H54 (cell line): ENCODE measurements around the gene SEPTIN14.
"Not testable (repeated sequence)": the region's sequence is repeated elsewhere in the genome, so short reads cannot be mapped to it uniquely, and the experiment has no call there.

Experiments
- DNase-seq: peaks from one replicate; pipeline ENCODE4 v3.0.0; 2011; ENCODE audit warnings: low spot score, mixed read lengths; ENCODE audit not compliant: insufficient read length
- FAIRE-seq: peaks from 3 replicates; lab custom pipeline; 2011; peaks lifted over from hg19 to GRCh38; lab: Jason Lieb, UNC
- POLR2A ChIP-seq: IDR thresholded peaks from 2 replicates; pipeline ENCODE4 v1.6.1; 2011; ENCODE audit warnings: low read depth, mild to moderate bottlenecking, low read length

Gene SEPTIN14

DNA sequence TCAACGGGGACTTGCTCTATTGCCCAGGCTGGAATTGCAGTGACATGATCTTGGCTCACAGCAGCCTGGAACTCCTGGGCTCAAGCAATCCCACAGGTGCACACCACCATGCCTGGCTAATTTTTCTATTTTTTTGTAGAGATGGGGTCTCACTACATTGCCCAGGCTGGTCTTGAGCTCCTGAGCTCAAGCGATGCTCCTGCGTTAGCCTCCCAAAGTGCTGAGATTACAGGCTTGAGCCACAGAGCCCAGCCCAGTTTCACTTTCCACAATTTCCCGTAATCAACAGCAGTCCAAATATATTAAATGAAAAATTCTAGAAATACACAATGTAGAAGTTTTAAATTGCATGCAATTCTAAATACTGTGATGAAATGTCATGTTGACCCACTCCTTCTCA is 24.0 kb downstream of the SEPTIN14 start:
- FAIRE-seq, result no peak
- DNase-seq, result no peak
- TF ChIP-seq POLR2A, result no peak

DNA sequence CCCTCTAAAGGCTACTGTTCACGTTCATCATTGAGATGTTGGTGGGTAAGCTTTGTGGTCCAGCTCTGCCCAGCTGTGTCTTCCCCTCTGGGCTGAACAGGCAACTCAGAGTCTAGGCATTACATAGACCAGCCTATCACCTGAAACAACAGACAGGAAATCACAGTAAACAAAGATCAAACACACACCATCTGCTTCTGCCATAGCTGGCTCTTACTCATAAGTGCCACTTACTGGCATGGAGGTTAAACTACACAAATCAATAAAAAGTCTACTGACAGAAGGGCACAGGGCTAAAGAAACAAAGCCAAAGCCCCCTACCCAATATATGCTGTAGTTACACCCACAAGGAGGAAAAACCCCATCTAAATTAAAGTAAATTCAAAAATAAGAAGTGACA is 35.0 kb downstream of the SEPTIN14 start:
- DNase-seq, result no peak
- FAIRE-seq, result no peak
- TF ChIP-seq POLR2A, result no peak

DNA sequence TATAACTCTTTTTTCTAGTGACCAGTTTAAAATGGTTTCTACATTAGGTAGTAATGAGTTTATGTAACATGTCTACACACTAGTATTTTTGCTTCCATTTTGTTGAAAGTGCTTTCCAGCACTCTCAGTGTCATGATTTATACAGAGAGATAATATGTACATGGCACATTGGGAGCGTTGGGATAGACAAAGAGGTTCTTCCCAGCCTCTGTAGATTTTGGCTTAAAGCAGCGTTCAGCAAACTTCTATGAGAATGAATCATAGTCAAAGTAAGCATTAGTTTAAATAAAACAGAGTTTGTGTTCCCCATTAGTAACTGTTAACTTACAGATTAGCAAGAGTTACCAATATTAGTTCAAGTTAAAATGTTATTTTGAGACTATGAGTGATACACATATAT is 43.9 kb downstream of the SEPTIN14 start:
- TF ChIP-seq POLR2A, result no peak
- FAIRE-seq, result peak; percentile 6
- DNase-seq, result no peak

DNA sequence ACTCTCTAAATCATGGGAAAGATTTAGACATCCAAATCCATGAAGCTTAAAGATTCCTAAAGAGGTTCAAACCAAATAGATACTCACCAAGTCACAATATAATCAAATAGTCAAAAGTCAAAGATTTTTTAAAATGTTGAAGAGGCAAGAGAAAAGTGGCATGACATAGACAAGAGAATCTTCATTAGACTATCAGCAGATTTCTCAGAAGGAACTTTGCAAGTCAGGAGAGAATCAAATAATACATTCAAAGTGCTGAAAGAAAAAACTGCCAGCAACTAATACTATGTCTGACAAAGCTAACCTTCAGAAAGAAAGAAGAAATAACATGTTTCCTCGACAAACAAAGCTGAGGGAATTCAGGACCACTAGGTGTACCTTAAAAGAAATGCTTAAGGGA is 65.3 kb downstream of the SEPTIN14 start:
- FAIRE-seq, DNase-seq: not testable (repeated sequence)

DNA sequence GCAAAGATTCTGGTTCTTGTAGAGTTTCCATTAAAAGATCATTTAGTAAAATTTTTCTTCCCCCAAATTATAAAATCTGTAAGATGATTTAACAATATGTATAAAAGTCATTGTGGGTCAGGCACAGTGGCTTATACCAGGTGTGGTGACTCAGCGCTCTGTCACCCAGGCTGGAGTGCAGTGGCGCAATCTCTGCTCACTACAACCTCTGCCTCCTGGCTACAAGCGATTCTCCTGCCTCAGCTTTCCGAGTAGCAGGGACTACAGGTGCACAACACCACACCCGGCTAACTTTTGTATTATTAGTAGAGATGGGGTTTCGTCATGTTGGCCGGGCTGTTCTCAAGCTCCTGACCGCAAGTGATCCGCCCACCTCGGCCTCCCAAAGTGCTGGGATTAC is 68.0 kb downstream of the SEPTIN14 start:
- TF ChIP-seq POLR2A, result no peak
- DNase-seq (no peak), FAIRE-seq (peak; percentile 11)

DNA sequence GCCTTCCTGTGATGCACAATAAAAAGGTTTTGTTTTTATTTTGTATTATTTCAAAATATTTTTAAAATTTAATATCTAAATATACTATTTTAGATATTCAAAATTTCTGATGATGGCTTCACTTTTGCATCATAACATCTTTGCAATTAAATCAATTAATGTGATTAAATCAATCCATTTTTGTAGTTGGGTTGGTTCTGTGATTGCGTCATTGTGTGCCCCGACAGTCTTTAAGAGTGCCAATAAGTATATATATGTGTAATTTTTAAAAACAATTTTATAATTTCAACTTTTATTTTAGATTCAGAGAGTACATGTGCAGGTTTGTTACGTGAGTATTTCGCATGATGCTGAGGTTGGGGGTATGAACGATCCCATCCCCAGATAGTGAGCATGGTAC is 70.5 kb downstream of the SEPTIN14 start:
- no peak for DNase-seq
- no peak for FAIRE-seq
- TF ChIP-seq POLR2A, result no peak

DNA sequence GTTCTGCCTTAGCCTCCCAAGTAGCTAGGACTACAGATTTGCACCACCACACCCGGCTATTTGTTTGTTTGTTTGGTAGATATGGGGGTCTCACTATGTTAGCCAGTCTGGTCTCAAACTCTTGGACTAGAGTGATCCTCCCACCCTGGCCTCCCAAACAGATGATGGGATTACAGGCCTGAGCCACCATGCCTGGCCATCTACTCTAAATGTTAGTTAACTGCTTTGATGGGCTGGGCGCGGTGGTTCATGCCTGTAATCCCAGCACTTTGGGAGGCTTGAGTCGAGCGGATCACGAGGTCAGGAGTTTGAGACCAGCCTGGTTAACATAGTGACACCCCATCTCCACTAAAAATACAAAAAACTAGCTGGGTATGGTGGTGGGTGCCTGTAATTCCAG is 74.8 kb downstream of the SEPTIN14 start:
- TF ChIP-seq POLR2A, result no peak
- DNase-seq, result no peak
- FAIRE-seq, result no peak

DNA sequence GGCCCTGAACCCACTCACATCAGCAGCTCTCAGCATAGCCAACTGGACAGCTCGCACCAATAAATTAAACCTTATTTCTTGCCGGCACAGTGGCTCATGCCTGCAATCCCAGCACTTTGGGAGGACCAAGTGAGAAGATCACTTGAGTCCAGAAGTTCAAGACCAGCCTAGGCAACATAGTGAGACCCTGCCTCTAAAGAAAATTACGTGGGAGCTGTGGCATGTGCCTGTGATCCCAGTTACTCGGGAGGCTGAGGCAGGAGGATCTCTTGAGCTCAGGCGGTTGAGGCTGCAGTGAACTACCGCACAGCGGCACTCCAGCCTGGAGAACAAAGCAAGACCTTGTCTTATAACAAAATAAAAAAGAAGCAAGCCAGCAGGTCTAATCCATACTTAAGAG is 75.7 kb downstream of the SEPTIN14 start:
- TF ChIP-seq POLR2A, result no peak
- no peak for FAIRE-seq

DNA sequence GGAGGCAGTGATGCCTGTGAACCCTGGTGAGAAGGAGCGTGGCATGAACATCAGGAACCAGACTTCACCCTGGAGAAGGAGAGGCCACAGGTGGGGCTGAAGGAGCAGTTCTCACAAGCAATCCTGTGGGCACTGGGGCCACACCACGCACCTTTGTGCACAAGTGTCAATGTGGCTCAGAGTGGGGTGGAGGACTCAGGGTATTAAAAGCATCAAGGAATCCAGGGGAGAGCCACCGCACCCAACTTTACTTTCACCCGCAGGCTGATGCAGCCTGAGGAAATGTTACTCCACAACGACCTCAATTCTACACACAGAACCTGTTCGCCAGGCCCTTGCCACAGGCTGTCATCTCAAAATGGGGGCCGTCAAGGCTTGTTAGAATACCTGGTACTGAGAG is 77.1 kb downstream of the SEPTIN14 start:
- not testable (repeated sequence) for FAIRE-seq

More for the DNA sequence above, 75.7 kb downstream of the SEPTIN14 start:
- DNase-seq, result no peak

DNA sequence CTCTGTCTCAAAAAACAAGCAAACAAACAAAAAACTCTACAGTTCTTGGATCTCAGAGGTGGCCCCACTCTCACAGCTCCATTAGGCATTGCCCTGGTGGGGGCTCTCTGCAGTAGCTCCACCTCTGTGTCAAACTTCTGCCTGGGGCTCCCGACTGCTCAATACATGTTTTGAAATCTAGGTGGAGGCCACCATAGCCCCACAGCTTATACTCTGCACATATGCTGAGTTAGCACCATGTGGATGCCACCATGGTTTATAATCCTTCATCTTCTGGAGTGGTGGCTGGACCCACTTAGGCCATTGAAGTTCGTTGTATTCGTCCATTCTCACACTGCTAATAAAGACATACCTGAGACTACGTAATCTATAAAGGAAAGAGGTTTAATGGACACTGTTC is 78.4 kb downstream of the SEPTIN14 start:
- FAIRE-seq, result no peak
- DNase-seq, result no peak
- TF ChIP-seq POLR2A, result no peak

More for the DNA sequence above, 77.1 kb downstream of the SEPTIN14 start:
- DNase-seq, result not testable (repeated sequence)

DNA sequence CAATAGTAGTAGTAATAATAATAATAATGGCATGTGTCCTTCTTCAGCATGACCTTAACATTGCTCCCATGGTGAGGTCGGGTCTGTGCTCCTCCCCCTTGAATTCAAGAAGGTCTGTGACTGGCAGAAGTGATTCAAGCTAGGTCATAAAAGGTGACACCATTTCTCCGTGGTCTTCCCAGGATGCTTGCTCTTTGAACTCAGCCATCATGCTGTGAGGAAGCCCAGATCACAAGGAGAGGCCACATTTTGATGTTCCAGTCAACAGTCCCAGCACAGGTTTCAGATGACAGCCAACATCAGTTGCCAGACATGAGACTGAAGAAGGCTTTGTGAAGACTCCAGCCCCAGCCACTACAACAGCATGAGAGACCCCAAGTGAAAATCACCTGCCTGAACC is 83.9 kb downstream of the SEPTIN14 start:
- FAIRE-seq (no peak), DNase-seq (no peak)
- no peak for TF ChIP-seq POLR2A

DNA sequence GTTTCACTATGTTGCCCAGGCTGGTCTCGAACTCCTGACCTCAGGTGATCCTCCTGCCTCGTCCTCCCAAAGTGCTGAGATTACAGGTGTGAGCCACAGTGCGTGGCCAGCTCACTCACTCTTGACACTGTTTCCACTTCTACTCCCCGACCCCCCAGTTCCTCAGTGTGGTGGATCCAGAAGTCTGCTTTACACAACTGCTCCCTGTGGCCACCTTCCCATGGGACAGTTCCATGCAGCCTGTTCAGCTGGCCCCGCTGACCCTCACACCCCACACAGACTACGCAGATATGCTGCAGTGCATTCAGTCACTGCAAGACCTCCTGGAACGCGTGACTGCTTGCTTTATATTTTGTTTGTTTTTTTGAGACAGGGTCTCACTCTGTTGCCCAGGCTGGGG is 86.4 kb downstream of the SEPTIN14 start:
- DNase-seq (no peak), FAIRE-seq (no peak)
- no peak for TF ChIP-seq POLR2A

DNA sequence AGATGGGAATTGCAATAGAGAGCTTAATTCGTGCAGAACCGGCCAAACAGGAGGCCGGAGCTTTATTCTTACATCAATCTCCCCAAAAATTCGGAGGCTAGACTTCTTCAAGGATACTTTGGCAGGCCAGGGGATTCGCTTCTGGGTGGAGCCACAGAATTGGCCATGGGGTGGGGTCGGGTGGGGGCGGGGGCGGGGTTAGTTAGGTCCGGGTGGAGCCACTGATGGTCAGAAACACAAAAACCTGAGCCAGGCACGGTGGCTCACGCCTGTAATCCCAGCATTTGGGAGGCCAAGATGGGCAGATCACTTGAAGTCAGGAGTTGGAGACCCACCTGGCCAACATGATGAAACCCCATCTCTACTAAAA is 87.5 kb downstream of the SEPTIN14 start:
- DNase-seq (no peak), FAIRE-seq (no peak)
- TF ChIP-seq POLR2A, result no peak

DNA sequence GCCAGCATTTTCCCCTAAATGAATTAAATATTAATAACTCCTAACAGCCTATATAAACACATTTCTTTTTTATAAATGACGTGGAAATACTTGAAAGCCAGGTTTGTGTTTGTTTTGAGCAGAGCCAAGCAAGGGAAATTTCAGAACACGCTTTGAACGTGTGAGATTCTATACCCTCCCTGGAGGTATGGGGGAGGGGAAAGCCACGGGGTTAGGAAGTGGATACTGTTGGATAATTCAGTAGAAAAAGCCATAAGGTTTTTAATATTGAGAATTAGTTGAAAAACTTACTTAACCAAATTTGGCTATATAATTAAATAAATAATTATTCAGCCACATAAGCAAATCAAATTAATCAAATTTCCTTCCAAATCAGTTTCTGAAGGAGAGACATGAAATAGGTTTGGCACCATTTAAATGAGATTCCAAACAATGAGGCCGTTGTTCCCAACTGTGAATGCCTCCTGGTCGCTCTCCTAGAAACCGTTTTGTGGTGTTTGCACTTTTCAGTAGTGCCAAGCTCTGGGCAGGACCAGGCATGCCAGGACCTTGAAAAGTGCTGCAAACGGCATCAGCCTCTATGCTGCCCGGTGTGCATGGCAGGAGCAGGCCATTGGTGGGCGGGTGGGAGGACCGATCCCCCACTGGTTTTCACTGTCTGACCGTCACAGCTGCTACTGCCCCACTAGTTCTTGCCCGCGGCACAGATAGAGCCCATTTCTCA is 88.1 kb downstream of the SEPTIN14 start:
- FAIRE-seq (no peak), DNase-seq (no peak)
- no peak for TF ChIP-seq POLR2A

DNA sequence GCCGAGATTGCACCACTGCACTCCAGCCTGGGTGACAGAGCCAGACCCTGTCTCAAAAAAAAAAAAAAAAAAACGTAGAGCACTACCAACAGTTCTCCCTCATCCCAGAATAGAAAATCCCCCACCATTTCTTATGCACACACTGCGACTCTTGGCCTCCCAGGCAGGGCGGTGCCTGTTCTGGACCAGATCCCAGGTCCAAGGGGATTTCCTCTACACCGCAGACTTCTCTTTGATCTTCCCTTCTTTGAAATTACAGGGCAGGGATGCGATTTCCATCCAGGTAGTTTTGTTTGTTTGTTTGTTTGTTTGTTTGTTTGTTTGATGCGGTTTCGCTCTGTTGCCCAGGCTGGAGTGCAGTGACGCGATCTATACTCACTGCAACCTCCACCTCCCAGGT is 91.8 kb downstream of the SEPTIN14 start:
- FAIRE-seq (no peak), DNase-seq (no peak)
- TF ChIP-seq POLR2A, result no peak

DNA sequence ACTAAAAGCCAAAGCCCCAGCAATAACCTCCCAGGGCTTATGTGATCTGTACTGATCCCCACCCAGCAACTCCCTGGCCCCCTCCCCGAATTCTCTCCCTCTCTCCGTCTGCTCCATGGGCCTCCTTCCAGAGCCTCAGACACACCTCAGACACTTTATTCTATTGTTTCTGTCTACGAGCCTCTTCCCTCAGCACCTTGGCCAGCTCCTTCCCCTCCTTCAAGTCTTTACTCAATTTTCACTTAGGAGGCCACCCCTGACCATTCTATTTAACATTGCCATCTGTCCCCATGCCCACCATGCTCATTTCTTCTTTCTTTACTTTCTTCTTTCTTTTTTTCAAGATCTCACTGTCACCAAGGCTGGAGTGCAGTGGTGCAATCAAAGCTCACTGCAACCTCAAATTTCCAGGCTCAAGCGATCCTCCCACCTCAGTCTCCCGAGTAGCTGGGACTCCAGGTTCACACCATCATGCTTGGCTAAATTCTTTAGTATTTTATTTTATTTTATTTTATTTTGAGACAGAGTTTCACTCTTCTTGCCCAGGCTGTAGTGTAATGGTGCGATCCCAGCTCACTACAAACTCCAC is 109.2 kb downstream of the SEPTIN14 start:
- not testable (repeated sequence) for FAIRE-seq, DNase-seq

DNA sequence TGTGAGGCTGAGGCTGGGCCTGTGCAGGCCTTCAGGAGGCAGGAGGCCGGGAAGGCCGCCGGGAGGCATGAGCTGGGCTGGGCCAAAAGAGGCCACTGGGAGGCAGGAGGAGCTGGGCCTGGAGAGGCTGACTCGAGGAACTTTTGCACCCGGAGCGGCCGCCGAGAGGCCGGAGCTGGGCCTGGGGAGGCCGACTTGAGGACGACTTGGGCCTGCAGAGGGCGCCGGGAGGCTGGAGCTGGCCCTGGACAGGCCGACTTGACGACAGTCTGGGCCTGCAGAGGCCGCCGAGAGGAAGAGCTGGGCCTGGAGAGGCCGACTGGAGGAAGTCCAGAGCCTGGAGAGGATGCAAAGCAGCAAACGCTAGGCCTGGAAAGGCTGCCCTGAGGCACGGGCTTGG is 117.8 kb downstream of the SEPTIN14 start:
- DNase-seq, FAIRE-seq: not testable (repeated sequence)
